Measurements from ENCODE around the gene PTPRK.

Gene PTPRK

DNA sequence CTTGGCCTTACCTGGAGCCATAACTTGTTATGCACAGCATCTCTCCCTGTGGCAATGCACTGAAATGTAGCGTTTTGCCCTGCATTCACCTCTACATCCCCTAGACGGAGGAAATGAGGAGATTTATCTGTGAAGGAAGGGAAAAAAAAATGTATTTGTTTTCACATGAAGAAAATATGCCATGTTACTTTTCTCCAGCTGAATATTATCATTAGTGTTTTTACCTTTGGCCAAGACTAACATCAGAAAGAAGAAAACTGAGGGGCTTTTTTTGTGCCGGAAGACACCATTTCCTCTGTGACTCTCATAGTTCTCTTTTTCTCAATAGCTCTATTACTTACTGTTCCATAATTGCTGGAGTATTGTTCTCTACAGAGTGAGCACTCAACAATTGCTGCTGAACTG is 280.4 kb downstream of the PTPRK start:
- DNase-seq, result no peak

- no peak for DNase-seq
Observed at GRCh38 chr6:128239146-128239545, 281.3 kb downstream of the PTPRK start.

DNA sequence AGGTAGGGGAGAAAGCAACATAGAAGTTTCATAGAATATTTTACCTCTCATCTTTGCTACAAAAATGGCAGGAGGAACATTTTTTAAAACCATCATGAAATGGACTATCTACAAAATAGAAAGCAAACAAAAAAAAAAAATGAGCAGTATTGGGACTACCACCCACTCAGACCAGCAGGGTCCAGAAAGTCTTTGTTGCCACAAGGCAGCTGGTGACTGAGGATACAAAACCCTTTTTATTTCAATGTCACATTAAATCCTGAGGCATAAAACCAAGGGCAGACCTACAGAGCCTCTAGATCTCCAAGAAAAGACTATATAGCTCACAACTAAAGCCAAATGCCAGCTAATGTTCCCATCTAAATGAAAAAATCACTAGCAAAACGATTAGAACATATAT is 282.2 kb downstream of the PTPRK start:
- no peak for DNase-seq

DNA sequence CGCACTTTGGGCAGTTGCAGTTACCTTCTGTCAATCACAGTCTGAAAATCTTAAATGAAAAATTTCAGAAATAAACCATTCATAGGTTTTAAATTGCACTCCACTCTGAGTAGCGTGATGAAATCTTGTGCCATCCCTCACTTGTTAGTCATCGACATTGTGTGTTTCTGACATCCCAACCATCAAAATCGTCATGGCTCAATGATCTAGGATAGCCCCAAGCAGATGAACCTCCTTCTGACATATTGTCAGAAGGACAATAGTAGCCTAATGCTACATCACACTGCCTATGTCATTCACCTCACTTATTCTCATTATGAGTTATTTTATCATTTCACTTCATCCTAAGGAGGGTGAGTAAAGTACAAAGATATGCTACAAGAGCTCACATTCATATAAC is 284.8 kb downstream of the PTPRK start:
- no peak for DNase-seq

DNA sequence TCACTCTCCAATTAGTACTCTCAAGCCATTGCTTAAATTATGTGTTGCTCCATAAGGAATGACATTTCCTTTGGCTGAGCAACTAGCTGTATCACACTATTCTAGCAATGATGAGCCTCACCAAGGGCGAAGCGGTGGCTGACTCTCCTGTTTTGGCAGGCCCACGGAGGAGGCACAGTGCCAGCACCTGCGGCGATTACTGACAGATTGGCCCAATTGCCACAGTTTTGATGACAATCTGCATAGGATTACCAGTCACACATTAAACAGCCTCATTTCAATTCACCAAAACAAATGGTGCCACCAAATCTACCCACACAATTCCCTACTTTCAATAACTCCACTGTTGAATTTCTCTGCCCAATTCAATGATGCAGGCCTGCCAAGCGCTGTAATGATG is 286.9 kb downstream of the PTPRK start:
- no peak for DNase-seq

DNA sequence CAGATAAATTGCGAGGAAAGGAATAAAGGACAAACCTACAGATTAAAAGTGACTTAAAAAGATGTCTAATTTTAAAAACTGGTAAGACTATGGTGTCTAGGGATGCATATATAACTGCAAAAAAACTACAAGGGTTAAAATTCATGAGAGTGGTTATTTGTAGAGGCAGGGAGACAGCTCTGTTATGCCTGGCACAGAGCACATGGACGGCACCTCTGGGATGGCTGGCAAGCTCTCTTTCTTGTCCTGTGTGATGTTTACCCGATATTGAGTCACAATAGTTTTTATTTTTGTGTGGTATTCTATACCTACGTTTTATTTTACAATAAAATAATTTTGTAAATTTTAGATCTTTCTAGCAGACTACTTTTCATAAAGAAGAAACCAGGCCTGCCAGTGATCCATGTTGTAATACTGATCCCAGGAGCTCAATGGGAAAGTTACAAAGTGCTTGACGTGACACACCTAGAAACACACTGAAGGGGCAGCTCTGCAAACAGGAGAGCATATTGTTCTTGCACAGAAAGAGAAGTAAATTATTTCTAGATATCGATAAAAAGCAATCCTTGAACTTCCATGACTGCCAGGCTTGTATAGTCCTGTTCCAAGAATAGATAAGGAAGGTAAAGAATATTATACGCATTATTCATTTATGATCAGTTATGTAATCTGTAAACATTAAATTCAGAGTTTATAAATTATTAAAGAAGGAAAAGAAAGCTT is 290.0 kb downstream of the PTPRK start:
- no peak for DNase-seq

DNA sequence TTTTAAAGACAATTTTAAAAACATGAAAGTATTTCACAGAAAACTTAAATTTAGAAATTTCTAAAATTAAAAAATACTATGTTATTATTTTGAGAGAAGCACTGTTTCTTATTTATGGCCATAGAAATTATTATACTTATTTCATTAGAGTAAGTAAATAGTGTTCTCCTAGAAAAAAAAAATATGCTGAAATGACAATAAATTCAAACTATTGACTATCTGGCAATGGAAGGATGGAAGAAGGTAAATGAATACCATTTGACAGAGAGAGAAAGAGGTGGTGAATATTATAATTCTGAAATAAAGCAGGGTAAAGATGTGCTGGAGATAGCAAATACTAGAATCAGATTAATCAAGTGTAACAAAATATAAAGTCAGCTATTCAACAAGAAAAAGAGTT is 294.8 kb downstream of the PTPRK start:
- no peak for DNase-seq

DNA sequence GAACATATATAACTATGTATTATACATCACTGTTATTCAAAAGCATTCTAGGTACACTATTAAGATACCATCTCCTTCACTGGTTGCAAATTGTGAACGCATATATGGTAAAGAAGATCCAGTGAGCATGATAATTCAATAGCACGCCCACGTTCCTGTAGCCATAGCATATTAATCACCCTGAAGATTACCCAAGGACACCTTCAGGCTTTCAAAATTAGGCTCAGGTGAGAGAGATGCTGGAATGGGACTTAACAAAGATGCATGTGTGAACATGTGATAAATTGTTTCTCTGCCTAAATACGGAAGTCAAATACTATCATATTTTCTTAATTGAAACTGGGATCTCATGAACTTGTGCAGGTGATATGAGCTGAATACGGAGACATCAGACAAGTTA is 303.5 kb downstream of the PTPRK start:
- DNase-seq, result no peak

- no peak for DNase-seq
Observed at GRCh38 chr6:128209771-128210170, 310.6 kb downstream of the PTPRK start.

DNA sequence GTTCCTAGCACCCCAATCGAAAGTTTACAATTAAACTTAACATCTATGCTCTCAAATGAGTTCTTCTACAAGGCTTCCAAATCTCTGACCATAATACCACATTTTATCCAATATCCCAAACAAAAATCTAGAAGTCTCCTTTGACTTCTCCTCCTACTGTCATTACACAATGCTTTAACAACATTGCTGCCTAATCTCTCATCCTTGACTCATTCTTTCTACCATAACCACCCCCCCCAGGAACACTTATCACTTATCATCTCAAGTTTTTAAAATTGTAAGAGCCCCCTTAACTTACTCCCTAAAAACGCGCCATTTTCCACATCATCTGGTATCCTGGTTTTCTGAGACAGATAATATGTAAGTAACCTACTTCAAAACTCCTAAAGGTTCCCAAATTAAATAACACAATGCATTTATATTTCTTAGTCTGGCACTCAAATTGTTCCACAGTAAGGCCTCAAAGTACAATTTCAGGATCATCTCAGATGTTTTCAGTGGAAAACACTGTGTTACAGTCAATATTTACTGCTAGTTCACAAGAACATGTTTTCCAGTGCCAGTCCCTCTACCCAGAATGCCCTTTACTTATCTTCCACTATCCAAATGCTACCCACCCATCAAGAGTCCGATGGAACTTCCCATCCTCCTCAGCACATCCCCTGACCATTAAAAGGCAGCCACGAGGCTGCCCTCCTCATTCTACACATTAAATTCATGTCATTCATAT is 311.4 kb downstream of the PTPRK start:
- no peak for DNase-seq

- DNase-seq, result no peak
Observed at GRCh38 chr6:128208078-128208477, 312.3 kb downstream of the PTPRK start.

DNA sequence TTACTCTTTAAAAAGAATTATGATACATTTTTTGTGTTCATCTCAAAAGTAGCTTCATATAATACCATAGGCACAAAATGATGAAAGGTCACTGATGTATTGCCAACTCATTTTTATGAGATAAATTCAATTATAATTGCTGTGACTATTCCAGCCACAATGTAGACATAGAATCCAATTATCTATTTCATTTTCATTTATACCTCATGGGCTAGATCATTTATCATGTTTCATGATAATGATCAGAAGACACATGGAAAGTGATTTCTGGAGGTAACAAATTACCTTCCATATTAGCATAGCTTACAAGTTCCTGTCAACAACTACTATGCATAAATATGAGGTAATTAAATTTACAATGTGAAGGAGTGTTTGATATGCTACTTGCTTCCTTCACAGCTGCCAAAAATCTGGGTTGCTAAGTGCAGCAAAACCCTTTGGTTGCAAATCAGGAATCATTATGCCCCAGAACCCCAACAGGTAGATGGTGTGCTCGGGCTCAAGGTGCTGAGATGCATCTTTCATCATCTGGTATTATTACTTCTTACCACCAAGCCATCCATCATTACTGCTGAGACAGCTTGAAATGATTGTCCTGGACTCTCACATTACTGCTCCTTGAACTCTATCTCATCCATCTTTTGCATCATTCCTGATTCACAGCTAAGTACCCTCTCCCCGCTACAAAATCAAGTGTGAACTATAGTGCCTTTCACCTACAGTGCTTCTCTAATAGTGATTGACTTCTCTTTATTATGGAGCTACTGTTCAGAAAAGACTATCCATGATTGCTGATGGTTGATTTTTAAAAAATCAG is 313.6 kb downstream of the PTPRK start:
- DNase-seq, result no peak

- DNase-seq, result no peak
Observed at GRCh38 chr6:128204616-128205015, 315.8 kb downstream of the PTPRK start.

GRCh38 chr6:128202169-128202765 is 318.1 kb downstream of the PTPRK start:
- DNase-seq, result no peak

DNA sequence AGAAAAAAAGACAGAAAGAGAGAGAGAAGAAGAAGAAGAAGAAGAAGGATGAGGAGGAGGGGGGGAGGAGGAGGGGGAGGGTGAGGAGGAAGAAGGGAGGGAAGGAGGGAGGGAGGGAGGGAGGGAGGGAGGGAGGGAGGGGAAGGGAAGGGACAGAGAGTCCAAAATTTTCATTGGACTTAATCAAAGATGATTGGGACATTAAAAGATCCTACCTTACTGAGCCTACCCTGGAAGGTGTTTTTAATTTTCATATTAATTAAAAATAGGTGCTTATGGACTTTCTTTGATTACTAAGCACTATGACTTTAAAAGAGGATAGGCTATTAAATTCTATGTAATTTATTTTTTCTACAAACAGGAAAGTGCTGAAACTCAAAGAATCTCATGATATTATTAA is 319.6 kb downstream of the PTPRK start:
- no peak for DNase-seq

DNA sequence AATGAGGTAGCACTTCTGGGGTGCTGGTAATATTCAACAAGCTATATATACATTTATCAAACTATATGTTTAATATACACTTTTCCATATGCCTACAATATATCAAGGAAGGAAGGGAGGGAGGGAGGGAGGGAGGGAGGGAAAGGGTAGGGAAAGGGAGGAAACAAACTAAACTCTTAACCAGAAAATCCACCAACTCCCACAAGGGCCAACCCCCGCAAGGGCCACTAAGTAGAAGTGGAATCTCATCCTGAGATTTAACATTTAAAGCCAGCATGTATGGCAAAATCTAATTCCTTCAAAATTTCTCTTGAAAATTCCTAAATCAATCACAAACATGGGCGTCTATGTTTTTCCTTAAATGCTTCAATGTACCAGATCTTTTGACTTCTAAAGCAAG is 320.9 kb downstream of the PTPRK start:
- no peak for DNase-seq

- DNase-seq, result no peak
Observed at GRCh38 chr6:128192972-128193371, 327.4 kb downstream of the PTPRK start.

DNA sequence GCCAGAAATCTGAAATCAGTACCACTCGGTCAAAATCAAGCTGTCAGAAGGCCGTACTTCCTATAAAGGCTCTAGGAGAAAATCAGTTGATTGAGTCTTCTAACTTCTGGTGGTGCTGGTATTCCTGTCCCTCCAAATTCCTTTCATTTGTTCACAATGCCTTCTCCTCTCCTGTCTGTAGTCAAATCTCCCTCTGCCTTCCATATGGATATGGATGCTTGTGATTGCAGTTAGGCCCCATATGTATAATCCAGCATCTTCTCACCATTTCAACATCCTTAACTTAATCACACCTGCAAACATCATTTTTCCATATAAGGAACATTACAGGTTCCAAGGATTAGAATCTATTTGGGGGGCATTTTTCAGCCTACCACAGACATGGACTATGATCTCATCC is 331.7 kb downstream of the PTPRK start:
- no peak for DNase-seq

GRCh38 chr6:128186729-128187128 is 333.7 kb downstream of the PTPRK start:
- DNase-seq, result no peak

DNA sequence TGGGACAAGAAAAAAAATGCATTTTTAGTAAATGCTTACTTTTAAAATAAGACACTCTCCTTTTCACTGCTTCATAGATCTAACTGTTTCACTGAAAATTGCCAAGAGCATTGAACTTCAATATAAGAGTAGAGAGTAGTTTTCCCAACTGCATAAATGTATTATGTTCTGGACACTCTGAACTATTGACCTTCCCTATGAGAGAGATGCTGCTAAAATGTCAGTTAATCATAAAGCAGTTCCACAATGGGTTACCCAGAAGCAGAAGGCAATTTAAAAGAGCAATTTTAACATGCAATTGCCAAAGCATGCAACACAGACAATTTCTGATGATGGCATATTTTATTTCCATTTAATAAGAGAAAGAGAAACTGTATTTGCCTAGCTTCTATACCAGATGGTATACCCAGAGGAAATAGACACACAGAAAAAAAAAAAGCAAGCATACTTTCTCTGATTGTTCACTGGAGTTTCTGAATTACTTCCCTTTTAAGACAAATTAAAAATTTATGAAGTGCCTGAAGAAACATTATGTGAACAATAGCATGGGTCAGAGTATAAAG is 340.4 kb downstream of the PTPRK start:
- DNase-seq, result no peak

DNA sequence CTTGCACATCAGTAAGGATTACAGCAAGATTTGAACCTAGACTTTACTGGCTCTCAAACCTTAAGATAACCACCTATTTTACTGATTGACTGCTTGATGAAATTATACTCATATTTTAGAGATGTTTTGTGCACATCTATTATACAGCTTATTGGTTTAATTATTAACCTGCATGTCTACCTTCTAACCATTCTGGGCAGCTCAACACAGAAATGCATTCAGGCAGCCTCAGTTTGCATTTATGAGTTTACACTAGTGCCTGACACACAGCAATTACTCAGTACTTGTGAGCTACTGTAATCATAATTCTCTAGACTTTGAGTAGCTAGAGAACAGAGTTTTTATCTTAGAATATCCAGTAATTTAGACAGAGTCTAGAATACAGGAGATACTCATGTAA is 345.7 kb downstream of the PTPRK start:
- no peak for DNase-seq

DNA sequence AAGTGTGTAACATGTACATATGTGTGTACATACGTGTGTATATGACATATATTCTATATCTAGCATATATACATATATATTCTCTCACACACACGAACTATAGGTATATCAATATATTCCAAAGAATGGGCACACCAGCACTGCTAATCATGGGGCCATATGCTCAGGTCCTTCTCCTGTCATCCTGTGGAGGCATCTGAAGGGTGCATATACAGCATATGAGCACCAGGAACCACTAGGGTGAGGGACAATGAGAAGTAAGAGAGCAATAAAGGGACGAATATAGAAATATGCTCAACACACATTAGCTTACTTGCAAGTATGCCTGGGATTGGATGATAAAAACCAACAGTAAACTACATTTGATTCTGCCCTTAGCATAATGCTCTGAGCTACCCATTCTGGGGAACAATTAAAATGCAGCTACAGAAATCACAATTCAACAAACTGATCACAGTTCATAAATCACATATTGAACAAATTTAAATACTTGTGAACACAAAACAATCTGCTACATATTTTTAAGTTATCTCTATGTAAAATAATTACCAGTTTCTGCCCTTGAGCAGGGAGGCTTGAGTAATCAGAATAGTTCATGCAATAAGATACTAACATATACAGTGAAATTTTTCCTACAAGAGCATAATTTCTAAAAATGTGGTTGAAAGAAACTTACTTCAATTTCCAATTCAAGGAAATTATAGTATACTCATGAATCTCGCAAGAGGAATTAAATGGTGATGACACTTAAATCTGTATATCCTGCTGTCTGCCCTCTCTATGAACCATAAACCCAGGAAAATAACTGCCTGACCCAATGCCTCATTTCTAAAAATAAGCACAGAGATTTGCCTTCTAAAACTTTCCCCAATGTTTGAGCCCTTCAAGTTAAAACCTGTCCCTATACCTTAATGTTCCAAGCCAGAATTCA is 347.4 kb downstream of the PTPRK start:
- DNase-seq, result no peak
